Islet of Langerhans (tissue), 1 donor: ENCODE measurements around the gene FNIP2.

Experiments
- FAIRE-seq: peaks from one replicate; lab custom pipeline; 2011; peaks lifted over from hg19 to GRCh38; lab: Jason Lieb, UNC

Gene FNIP2

DNA sequence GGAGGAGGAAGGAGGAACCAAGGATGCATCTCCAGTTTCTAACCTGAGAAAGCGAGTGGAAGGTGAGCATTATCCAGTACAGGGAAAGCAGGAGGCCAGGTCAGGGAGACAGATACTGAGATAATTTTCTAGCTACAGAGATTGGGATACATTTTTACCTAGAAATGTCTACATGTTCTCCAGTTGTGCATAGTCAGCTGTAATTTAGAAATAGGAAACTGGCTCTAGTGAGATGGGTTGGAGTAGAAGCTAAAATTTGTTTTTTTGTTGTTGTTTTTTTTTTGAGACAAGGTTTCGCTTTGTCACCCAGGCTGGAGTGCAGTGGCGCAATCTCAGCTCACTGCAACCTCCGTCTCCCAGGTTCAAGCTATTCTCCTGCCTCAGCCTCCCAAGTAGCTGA is 71.3 kb downstream of the FNIP2 start:
- no peak for FAIRE-seq

DNA sequence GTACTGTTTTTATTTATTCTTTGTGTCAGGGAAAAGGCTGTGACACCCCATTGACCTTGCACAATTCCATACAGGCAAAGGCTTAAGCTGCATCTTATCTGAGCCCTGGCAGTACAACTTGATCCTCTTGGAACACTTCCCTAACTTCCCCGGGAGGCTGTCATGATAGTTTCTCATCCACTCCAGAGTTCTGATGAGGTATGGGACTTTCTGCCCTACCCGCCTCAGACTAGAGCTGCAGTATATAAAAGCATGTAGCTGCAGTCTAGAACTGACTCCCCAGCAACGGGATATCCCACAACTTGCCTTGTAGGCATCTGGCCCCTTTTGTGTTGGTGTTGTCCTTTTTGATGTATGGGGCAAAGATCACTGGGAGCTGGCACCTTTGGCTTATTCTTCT is 72.7 kb downstream of the FNIP2 start:
- FAIRE-seq, result no peak

DNA sequence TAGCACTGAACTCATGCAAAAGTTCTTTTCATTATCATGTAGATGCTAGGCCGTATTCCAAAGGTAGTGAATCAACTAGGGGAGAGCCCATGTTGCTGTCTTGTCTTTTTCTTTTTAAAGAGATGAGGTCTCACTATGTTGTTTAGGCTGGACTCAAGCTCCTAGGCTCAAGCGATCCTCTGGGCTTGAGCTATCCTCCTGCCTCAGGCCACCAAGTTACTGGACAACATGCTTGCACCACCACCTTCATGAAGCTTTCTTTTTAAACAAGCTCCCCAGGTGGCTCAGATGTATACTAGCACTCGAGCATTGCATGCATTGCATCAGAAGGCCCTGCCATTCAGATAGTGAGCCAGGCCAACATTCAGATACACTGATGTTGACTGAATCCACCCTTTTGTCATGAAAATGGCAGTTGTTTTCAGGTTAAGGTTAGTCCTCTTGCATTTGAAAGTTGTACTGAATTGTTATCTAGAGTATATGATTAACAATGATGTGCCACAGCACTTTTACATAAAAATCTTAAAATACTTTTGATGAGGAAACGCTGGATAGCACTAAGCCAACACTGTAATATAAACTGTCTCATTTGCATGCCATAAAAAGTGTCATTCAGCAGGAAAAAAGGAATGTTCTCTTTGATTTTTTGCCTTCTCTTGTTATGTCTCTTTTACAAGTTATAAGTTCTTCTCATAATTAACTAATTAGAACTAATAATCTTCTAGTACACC is 76.7 kb downstream of the FNIP2 start:
- FAIRE-seq, result no peak

DNA sequence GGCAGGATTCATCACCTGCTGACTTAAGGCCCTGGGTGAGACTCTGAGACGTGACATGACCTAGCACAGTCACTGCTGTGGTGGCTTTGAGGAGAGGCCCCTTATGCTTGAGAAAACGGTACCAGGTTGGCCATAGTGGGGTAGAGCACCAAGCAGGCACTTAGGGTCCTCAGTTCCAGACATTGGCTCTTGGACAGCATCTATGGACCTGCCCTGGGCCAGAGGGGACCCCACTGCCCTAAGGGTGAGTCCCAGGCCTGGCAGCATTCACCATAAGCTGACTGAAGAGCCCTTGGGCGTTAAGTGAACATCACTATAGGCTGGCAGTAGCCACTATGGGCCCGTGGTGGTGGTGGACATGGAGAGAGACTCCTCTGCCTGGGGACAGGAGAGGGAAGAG is 78.7 kb downstream of the FNIP2 start:
- no peak for FAIRE-seq

DNA sequence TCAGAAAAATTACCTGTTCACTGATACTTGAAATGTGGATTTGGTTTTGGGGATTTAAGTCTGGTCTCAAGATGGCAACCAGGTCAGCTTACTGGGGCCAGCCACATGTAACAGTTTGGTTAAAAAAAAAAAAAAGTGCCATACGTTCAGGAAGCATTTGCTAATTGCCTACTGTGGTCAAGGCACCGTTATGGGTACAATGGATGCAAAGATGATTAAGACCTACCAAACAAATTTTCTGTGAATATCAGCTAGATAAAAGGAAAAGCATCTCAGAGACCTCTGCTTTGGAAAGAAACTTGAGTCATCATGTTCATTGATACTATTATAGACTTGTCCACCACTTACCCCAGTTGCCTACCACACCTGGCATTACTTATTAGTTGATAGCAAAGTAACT is 80.9 kb downstream of the FNIP2 start:
- no peak for FAIRE-seq

DNA sequence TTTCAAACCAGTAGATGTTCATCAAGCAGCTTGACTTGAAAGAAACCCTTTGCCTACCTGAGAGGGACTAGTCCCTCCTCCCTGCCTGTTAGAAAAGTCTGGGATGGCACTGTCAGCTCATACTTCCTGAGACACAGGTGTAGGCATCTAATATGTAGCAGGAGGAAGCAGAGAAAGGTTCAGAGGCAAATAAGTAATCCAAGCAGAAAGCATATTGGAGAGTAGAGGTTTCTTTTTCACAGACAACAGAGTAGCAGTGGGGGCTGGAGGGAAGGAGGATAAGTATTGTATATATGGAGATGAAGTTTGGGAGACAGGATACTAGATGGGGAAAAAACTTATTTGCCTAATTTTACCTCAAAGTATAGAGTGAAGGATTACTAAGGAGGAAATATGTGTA is 81.5 kb downstream of the FNIP2 start:
- no peak for FAIRE-seq

DNA sequence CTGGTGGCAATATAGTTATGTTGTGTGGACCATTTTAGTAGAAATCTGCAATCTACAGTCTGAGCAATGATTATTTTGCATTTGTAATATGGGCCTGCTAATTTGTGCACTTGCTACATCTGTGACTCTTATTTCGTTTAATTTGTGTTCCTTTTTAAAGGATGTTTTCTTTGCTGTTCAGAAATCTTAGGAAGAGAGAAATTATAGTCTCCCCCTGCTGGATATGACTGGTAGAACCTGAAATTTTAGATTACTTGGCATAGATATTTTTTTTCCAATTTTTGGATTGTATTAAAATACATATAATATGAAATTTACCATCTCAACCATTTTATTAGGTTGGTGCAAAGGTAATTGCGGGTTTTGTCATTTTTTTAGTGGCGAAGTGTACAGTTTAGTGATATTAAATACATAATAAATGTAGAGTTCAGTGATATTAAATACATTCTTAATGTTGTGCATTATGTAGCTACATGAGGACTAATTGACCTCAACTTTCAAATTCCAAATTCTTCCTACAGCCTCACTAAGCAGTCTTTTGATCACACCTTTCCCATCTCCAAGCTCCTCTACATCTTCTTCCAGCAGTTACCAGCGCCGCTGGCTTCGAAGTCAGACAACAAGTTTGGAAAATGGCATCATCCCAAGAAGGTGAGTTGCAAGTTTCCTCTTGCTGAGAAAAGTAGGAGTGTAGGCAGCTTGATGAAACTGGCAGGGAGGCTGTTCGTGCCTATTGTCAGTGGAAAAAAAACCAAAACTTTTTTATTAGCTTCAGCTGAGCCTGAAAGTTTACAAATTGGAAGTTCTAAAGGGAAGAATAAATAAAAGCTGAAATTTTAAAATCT is 82.2 kb downstream of the FNIP2 start:
- FAIRE-seq, result peak; percentile 99

DNA sequence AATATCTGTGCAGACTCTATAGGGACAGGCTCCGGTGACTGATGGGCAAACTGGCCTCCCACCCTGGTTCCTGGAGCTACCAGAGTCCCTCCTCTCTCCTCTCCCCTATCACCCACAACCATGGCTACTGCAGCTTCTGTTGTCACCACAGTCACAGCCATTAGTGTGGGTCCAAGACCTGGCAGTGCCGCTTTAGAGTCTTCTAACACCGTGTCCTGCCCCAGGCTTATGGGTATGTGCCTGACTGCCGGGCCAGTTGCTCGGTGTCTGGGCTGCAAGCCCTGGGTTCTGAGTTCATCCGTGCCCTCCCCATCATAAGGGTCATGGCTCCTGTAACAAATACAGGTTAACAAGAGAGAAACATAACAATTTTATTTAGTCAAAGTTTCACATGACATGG is 85.4 kb downstream of the FNIP2 start:
- FAIRE-seq, result no peak

DNA sequence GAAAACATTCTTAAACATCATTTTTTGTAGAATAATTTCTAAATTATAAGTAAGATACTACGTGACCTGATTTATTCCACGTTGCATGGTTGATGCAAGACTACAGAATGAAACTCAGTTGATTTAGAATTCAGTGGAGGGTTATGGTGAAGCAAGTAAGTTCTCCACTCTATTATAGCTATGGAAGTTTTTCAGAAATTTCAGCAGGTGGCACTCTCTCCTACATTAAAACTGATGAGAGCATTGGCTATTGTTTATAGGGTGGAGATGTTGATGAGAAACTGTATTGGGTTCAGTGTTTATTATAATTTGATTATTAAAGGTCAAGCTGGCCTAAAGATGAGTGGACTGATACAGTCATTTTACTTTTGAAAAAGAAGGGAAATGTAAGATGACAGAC is 88.0 kb downstream of the FNIP2 start:
- peak; percentile 60 for FAIRE-seq

DNA sequence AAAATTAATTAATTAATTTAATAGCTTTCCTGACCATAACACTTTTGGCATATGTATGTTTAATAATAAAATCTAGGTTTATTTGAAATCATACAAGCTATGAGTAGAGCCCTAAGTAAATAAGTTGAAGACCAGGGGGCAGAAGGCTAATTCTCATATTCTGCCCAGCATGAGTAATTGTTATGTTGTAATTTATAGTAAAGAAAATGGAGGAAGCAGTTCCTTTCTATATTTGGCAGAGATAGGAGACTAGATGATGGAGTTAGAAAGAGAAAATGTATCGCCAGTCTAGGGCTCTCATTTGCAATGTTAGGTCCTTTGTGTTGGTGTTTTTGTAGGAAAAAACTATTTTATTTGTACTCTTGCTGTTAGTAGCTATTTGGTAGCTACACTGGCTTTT is 89.1 kb downstream of the FNIP2 start:
- FAIRE-seq, result no peak

DNA sequence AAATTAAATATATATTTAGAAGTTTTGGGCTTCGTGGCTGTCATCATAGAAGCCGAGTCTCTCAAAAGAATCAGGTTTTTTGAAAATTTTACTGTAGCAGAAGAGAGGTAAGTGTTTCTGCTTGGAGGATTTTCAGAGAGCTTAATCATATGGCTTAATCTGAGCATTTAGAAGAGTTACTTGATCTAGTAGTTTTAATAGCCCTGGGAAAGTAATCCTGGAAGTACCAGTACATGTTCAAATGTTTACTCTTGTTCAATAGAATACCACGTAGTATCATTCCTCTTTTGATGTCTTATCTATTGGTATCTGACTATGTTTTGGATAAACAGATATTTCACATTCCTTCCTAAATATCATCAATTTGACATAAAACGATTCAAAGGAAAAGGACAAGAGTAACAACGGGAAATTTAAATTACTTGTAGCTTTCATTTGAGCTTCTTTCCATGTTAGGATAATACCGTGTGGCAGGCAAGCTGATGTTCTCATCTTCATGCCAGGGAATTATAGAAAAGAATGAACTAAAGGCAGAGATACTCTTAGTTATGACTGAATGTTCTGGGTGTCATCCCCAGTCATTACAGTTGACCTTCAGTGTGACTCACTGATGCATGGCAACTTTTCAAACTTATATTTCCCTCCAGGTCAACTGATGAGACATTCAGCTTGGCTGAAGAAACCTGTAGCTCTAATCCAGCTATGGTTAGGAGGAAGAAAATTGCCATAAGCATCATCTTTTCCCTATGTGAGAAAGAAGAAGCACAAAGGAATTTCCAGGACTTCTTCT is 89.8 kb downstream of the FNIP2 start:
- no peak for FAIRE-seq

DNA sequence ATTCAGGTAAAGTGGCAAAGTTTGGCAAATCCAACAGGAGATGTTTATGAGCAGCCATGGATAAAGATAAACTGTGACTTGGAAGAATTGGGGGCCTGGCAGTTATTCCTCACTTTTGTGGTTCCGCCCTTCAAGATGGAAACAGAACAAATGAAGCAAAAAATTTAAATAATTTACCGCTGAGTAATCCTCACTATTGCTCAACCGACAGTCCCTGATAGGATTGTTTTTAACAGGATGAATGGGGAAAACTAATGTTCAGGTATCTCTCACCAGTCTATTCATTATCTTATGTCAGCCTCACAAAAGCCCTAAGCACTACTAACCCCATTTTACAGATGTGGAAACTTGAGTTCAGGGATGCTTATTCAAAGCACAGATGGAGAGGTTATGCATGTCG is 90.8 kb downstream of the FNIP2 start:
- FAIRE-seq, result no peak

DNA sequence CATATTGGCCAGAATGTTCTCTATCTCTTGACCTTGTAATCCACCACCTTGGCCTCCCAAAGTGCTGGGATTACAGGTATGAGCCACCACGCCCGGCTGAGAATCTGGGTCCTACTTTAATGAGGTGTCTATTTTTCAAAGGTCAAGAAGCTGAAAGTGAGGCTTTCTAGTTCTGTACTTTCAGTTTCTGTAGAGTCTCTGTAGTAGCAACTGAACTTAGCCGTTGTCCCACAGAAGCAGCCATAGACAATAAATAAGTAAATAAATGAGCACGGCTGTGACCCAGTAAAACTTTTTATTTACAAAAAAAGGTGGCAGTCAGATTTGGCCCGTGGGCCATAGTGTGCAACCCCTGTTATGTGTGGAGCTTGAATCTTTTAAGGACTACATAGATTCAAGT is 92.0 kb downstream of the FNIP2 start:
- FAIRE-seq, result no peak

DNA sequence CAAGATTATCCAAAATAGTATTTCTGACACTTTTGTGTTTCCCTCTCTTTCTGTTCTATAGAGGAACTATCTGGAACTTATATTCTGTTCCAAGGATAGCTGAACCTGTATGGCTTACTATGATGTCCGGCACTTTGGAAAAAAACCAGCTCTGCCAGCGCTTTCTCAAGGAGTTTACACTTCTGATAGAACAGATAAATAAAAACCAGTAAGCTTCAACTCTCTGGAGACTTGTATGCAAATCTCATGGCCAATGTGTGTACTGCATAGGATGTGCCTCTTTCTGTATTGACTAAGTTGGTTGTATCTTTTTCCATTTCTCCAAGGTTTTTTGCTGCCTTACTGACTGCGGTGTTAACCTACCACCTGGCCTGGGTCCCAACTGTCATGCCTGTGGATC is 92.5 kb downstream of the FNIP2 start:
- FAIRE-seq, result no peak

DNA sequence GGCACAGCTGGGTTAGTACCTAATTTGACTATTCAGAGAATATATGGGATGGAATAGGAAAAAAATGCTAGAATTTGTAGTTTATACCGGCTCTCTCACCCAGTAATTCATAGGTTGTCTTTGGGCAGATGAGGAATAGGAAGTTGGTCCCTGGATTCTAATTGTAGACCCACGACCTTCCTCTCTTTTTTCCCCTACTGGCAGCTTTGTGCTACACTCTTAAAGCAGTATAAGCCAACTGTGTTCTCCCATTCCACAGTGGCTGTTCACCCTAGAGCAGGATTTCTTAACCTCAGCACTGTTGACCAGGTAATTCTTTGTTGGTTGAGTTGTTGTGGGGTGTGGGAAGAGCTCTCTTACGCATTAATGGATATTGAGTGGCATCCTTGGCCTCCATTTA is 92.9 kb downstream of the FNIP2 start:
- FAIRE-seq, result no peak

DNA sequence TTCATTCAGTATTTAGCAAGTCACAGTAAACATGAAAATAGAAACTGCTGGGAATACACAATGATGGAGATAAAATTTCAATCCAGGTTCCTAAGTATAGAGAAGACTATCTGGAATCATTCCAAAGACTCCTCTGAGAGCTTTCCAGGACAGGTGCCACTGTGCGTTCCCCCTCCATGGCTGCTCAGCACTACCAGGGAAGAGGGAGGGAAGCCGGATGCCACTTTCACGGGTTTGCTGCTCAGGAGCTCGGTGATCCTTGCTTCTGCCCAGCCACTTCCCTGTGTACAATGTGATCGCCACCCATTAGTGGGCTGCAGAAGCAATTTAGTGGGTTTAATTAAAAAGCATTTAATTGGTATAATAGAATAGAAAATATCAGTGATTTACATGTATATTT is 94.5 kb downstream of the FNIP2 start:
- FAIRE-seq, result no peak

DNA sequence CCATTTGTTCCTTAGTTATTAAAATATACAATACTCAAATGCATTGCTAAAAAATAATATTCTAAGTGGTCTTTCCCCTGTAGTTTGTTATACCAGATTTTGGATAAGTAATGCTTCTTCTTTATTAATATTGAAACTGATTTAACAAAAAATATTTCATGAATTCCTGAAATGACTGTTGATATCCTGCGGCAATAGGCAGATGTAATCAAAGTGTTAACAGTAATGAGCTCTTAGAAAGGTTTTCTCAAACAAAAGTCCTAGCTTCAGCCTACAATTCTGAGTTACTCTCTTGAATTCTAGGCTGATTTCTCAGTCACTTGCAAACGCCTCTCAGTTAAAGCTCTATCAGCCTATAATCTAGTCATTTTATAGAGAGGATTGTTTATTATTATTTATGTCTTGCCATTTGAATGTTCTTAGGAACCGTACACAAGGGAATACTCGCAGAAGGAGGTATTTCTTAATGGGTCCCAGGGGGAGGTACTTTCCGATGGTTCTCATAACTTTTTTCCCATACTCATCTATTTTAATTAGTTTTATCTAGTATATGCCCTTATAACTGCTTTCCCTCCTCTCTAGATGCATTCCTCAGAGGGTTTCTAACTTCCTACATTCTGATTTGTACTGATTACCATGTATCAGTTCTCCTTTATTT is 96.8 kb downstream of the FNIP2 start:
- no peak for FAIRE-seq

DNA sequence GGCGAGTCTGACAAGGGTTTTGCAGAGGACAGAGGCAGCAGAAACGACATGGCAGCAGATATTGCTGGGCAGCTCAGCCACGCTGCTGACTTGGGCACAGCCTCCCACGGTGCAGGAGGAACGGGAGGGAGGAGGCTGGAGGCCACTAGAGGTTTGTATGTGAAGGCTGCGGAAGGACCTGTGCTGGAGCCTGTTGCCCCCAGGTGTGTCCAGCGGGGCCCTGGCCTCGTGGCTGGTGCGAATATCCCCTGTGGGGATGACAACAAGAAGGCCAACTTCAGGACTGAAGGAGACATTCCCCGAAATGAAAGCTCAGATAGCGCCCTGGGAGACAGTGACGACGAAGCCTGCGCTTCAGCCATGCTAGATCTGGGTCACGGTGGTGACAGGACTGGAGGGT is 100.2 kb downstream of the FNIP2 start:
- FAIRE-seq, result no peak

DNA sequence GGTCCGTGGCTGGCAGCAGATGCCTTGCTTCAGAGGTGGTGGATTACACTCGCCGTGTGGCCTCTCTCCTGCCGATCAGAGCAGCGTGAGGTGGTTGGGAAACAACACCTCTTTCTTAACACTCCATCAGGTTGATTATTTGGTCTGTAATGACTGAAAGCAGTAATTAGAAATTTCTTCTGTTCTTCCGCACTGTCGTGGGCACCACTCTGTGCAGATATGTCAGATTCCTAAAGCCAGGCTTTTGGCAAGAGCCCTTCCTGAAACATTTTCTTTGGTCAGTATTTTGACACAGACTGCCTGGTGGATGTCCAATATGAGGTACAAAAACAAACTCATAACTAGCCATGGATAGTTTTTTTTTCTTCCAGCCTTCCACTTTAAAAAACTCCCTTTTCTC is 100.9 kb downstream of the FNIP2 start:
- no peak for FAIRE-seq

DNA sequence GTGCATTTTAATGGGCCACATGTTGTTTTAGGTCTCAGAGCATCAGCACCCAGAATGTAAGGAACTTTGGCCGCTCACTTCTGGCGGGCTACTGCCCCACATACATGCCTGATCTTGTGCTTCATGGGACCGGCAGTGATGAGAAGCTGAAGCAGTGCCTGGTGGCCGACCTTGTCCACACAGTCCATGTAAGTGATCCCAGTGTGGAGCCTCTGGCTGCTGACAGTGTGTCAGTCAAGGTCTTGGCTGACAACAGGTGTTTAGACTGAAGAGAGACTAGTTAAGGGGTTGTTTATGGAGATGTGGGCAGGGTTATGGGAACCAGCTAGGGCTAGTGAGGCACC is 101.4 kb downstream of the FNIP2 start:
- FAIRE-seq, result no peak

DNA sequence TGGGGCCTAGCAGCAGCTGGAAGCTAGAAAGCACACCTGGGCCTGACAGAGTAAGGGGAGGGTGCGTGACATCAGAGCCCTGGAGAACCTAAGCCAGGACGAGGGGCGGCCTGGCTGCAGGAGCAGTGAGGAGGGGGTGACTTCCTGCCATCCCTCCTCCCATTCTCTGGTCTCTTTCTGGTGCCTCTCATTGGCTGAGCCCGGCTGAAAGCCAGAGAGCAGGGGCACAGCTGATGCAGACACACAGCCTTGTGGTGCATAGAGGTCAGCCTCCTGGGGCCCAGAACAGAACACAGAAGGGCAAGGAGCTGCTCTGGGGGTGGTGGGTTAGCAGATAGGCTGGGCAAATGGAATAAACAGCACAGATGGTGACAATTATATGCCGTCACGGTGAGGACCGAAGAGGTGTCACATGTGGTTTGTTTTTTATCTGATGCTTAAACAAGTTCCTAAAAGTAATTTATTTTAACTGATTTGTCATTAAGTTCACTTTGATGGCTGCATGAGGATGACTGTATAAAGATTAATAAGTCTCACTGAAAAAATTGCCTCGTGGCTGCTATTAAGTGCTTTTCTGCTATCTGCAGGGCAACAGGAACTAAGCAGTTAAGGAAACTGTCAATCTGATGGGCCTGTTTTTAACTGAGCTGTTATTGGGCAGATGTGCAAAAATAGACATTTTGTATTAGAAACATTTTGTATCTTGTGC is 102.0 kb downstream of the FNIP2 start:
- FAIRE-seq, result peak; percentile 49

DNA sequence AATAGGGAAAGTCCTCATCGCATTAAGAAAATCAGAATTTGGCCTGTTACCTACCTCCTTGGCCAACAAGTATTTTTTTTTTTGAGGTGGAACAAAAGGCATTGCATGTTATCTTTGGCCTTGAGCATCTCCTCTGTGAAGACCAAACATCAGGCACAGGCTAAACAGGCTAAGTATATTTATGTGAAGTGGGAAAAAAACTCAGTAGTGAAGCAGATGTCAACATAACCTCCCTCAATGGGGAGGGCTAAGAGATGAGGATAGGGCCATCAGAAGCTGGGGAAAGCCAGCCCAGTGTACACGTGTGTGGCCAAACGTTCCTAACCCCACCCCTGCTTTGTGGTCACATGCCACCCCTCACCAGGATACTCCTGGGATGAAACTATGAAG is 102.5 kb downstream of the FNIP2 start:
- FAIRE-seq, result no peak
